ENCODE data around the gene ADAMTS17.

GRCh38 chr15:100275641-100276040 is 66.1 kb downstream of the ADAMTS17 start:
- TF ChIP-seq POLR2A (IDR thresholded peaks at IDR 0.05; ENCODE audit: low read length) (no peak), GATA1 (IDR thresholded peaks at IDR 0.05; ENCODE audit: low read depth, low read length) (no peak)
